Skeletal muscle cell (primary cell): ENCODE measurements around the gene PHETA1.
"Not testable (repeated sequence)": the region's sequence is repeated elsewhere in the genome, so short reads cannot be mapped to it uniquely, and the experiment has no call there.

ENCODE experiments used
- DNase-seq: peaks from one replicate; pipeline ENCODE4 v3.0.0-alpha.2; 2010; ENCODE audit warnings: low read depth
- H3K4me3 ChIP-seq: 2 replicates; pipeline ENCODE4 v1.5.1; 2011; ENCODE audit warnings: low read depth, mild to moderate bottlenecking, control low read depth, low read length, moderate library complexity

PHETA1 gene

GRCh38 chr12:111335811-111336210 lies 33.1 kb downstream of the PHETA1 start:
- H3K4me3 ChIP-seq = no peak overlapping the region
- DNase-seq = no peak

- not testable (repeated sequence) for DNase-seq, H3K4me3 ChIP-seq
These were observed 33.6 kb downstream of the PHETA1 start for GRCh38 chr12:111335301-111335700.

DNA sequence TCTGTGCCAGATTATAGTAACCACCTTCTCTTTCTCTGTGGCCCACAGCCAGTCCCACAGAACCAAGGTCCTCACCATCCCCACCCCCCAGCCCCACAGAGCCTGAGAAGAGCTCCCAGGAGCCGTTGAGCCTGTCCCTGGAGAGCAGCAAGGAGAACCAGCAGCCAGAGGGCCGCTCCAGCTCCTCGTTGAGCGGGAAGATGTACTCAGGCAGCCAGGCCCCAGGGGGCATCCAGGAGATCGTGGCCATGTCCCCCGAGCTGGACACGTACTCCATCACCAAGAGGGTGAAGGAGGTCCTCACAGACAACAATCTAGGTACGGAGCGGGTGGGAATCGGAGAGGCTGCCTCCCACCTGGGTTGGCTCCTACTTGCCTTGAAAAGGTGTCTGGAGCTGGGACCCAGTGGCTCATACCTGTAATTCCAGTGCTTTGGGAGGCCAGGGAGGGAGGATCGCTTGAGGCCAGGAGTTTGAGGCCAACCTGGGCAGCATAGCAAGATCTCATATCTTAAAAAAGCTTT lies 34.4 kb downstream of the PHETA1 start:
- DNase-seq = no peak
- H3K4me3 ChIP-seq = no peak overlapping the region

GRCh38 chr12:111330800-111331752 lies 37.8 kb downstream of the PHETA1 start:
- H3K4me3 ChIP-seq = no peak overlapping the region
- DNase-seq = peak; percentile 3

GRCh38 chr12:111328138-111328537 lies 40.8 kb downstream of the PHETA1 start:
- H3K4me3 ChIP-seq = no peak overlapping the region
- no peak for DNase-seq

DNA sequence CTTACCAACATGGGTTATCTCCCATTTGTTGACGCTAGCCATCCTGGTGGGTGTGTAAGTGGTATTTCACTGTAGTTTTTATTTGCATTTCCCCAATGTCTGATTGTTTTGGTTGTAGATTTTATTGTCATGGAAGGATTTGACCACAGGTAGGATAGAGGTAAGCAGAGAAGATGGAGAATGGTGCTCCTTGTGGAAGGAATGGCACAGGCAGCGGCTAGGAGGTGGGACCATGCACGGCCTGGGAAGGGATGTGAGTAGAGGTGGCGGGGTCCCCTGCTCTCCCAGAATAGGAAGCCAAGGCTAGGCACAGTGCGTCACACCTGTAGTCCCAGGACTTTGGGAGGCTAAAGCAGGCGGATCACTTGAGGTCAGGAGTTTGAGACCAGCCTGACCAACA lies 41.4 kb downstream of the PHETA1 start:
- no peak overlapping the region for H3K4me3 ChIP-seq
- no peak for DNase-seq

- no peak overlapping the region for H3K4me3 ChIP-seq
- DNase-seq = no peak
These were observed 46.3 kb downstream of the PHETA1 start for GRCh38 chr12:111322336-111323250.

DNA sequence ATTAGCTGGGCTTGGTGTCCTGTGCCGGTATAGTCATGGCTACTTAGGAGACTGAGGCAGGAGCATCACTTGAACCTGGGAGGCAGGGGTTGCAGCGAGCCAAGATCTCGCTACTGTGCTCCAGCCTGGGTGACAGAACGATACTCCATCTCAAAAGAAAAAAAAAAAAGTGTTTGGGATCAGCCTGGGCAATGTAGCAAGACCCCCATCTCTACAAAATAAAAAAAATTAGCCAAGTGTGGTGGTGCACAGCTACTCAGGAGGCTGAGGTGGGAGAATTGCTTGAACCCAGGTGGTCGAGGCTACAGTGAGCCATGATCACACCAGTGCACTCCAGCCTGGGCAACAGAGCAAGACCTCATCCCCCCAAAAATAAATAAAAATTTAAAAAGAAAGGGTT lies 47.6 kb downstream of the PHETA1 start:
- H3K4me3 ChIP-seq = no peak overlapping the region
- no peak for DNase-seq

- H3K4me3 ChIP-seq = no peak overlapping the region
- no peak for DNase-seq
These were observed 48.4 kb downstream of the PHETA1 start for GRCh38 chr12:111320258-111321050.

DNA sequence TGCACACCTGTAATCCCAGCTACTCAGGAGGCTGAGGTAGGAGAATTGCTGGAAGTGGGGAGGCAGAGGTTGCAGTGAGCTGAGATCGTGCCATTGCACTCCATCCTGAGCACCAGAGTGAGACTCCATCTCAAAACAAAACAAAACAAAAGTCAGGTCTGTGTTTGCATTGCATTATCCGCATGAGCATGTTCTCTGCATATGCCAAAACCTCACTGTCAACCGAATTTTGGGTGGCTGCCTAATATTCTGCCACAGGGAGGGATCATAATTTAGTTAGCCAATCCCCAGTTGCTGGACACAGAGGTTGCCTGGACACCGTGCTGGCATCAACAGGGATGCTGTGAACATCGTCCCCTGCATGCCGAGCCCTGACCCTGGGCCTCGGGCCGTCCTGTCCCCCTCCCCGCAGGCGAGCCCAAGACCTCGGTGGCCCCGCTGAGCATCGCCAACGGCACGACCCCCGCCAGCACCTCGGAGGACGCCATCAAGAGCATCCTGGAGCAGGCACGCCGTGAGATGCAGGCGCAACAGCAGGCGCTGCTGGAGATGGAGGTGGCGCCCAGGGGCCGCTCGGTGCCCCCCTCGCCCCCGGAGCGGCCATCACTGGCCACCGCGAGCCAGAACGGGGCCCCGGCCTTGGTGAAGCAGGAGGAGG lies 49.2 kb downstream of the PHETA1 start:
- H3K4me3 ChIP-seq = no peak overlapping the region
- DNase-seq = no peak

DNA sequence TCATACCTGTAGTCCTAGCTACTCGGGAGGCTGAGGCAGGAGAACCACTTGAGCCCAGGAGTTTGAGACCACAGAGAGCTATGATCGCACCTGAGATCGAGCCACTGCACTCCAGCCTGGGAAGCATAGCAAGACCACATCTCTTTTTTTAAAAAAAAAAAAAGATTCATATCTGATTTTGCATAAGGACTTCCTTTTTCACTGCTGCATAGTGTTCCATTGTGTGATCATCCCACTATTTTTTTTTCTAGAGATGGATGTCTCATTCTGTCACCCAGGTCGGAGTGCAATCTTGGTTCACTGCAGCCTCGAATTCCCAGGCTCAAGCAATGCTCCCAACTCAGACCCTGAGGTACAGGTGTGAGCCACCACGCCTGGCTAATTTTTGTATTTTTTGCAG lies 50.4 kb downstream of the PHETA1 start:
- DNase-seq = no peak
- no peak overlapping the region for H3K4me3 ChIP-seq

GRCh38 chr12:111316671-111317070 lies 52.2 kb downstream of the PHETA1 start:
- H3K4me3 ChIP-seq = no peak overlapping the region
- DNase-seq = no peak

DNA sequence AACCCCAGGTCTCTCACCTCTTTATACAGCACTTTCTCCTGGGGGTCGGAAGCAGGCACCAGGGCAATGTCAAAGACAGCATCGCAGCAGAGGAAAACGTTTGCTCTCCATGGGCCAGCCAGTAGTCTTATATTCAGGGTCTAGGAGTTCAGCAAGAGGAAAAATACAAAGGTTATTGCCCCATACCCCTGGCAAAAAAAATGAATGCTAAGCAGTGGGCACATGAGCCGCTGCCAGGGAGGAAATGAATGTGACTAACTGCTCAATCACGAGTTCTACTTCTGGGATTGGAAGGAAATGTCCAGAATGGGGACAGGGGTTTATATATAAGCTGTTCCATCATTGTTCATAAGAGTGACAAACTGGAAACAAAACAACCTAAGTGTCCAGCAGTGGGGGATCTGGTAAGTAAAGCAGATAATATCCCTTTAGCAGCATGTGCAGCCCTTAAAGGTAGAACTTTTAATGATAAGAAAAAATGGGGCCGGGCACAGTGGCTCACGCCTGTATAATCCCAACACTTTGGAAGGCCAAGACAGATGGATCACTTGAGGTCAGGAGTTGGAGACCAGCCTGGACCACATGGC lies 53.8 kb downstream of the PHETA1 start:
- no peak for DNase-seq
- H3K4me3 ChIP-seq = no peak overlapping the region

DNA sequence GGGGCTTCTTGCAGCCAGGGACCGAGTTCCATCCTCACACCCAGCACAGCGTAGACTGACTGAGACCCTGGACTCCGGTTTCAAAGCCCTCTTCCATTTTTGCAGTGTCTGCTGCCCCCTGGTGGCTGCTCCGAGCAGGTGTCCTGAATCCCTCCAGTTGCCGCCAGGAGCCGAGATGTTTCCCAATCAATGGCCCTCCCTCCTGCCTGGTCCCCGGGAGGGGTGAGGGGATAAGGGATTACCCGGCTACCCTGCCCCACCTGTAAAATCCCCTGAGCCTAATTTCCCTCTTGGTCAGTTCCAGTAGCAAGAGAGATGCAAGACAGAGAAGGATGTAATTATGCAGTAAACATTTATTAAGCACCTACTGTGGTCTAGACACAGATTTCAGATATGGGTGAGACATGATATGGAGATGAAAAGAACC lies 55.0 kb downstream of the PHETA1 start:
- peak; percentile 11 for DNase-seq
- H3K4me3 ChIP-seq = no peak overlapping the region

DNA sequence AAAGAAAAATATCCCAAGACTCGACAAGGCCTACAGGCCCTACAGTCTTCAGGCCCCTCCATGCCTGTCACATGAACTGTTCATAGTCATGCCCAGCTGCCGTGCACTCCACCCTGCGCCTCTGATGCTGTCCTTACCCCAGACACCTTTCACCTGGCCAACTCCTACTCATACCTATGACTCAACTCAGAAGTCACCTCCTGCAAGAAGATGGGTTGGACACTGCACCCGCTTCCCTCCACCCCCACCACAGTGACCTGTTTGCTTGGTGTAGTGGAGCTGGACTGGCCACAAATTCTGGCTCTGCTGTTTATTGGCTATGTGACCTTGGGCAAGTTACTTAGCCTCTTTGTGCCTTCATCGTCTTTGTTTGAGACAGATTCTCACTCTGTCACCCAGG lies 56.2 kb downstream of the PHETA1 start:
- no peak overlapping the region for H3K4me3 ChIP-seq
- DNase-seq = no peak

GRCh38 chr12:111312016-111312415 lies 56.9 kb downstream of the PHETA1 start:
- no peak overlapping the region for H3K4me3 ChIP-seq
- no peak for DNase-seq

- no peak overlapping the region for H3K4me3 ChIP-seq
- no peak for DNase-seq
These were observed 57.9 kb downstream of the PHETA1 start for GRCh38 chr12:111311011-111311410.
